HCT116 (cell line): ENCODE data around the gene NOTCH4. TPM values are rescaled to one million over a fixed set of nuclear protein-coding genes. Genes with fewer than 3 reads are reported as not detected.

Source experiments
- ATAC-seq: fragments of 200-7000 bp; cut with Tn5 transposase; 2 replicates; pipeline ENCODE4 v1.9.1; 2020; ENCODE audit warnings: mild to moderate bottlenecking, moderate library complexity
- BruUV-seq: library from RNA; stranded (reverse); fragments of 400-500 nt; replicated peaks from 2 replicates; lab custom pipeline; 2021; lab: Mats Ljungman, UMichigan
- CTCF ChIA-PET: fragments of 300-600 bp; sonication (Branson Sonifier 250); formaldehyde crosslinking; loops from one replicate; lab custom pipeline; 2021; ENCODE audit warnings: antibody characterized with exemption; lab: Charles Lee
- POLR2A ChIA-PET: fragments of 300-600, 350-600 bp; sonication (Branson Sonifier 250); formaldehyde crosslinking; loops from one replicate; lab custom pipeline; 2021; ENCODE audit warnings: antibody characterized with exemption; lab: Charles Lee
- RAD21 ChIA-PET, 2 experiments: fragments of 300-600 bp; sonication (Branson Sonifier 250); formaldehyde crosslinking; loops; one replicate each; lab custom pipeline; 2023; ENCODE audit warnings: low total read pairs in 2 of 2; ENCODE audit not compliant: uncharacterized antibody in 2 of 2, unreplicated experiment in 2 of 2, low non-redundant PET in 1 of 2; lab: Charles Lee
- DNase-seq: peaks from one replicate; pipeline ENCODE4 v3.0.0-alpha.2; 2010; ENCODE audit warnings: low read depth, low spot score
- H2AFZ ChIP-seq: fragments of 200-600 bp; shearing (Covaris generic), sonication (generic); 2 replicates; pipeline ENCODE4 v1.6.1; 2017; ENCODE audit warnings: low read depth, mixed run types, mixed read lengths, antibody characterized with exemption, low read length; ENCODE audit not compliant: poor library complexity, severe bottlenecking
- H3K27ac ChIP-seq: 2 replicates; pipeline ENCODE4 v1.5.1; 2012; ENCODE audit warnings: low read depth, low read length
- H3K27me3 ChIP-seq: fragments of 200-600 bp; sonication (generic); 2 replicates; pipeline ENCODE4 v1.6.1; 2016; ENCODE audit warnings: mixed run types, low read length, mixed read lengths; ENCODE audit not compliant: insufficient read depth
- H3K36me3 ChIP-seq, 2 experiments: fragments of 200-500 bp in 1 of 2; fragments of 200-600 bp in 1 of 2; sonication (Bioruptor generic) in 1 of 2; sonication (generic) in 1 of 2; 2 replicates each; pipeline versions ENCODE4 v1.5.1 to v1.6.1; 2014 to 2016; ENCODE audit warnings: low read length in 2 of 2, inconsistent platforms in 1 of 2, mixed read lengths in 1 of 2, mixed run types in 1 of 2; ENCODE audit not compliant: insufficient read depth in 2 of 2, control insufficient read depth in 1 of 2
- H3K4me1 ChIP-seq, 2 experiments: fragments of 200-600 bp in 1 of 2; sonication (generic) in 1 of 2; 2 replicates each; pipeline versions ENCODE4 v1.5.1 to v1.6.1; 2012 to 2017; ENCODE audit warnings: low read length in 2 of 2, inconsistent platforms in 1 of 2, mild to moderate bottlenecking in 1 of 2, mixed read lengths in 1 of 2, mixed run types in 1 of 2, moderate library complexity in 1 of 2; ENCODE audit not compliant: insufficient read depth in 2 of 2, control insufficient read depth in 1 of 2
- H3K4me2 ChIP-seq: fragments of 200-600 bp; sonication (generic); 2 replicates; pipeline ENCODE4 v1.6.1; 2017; ENCODE audit warnings: mixed run types, low read length, mixed read lengths
- H3K4me3 ChIP-seq, 2 experiments: fragments of 200-600 bp in 1 of 2; sonication (generic) in 1 of 2; replicated peaks in 1 of 2; 2 replicates each; pipeline ENCODE4 v1.5.1; 2011 to 2016; ENCODE audit warnings: low read length in 2 of 2, control low read depth in 1 of 2, low read depth in 1 of 2, mild to moderate bottlenecking in 1 of 2, mixed read lengths in 1 of 2, mixed run types in 1 of 2
- H3K79me2 ChIP-seq: fragments of 200-600 bp; sonication (generic); 2 replicates; pipeline ENCODE4 v1.6.1; 2017; ENCODE audit warnings: mild to moderate bottlenecking, mixed run types, low read length, moderate library complexity, mixed read lengths; ENCODE audit not compliant: insufficient read depth
- H3K9ac ChIP-seq: fragments of 200-600 bp; sonication (generic); 2 replicates; pipeline ENCODE4 v1.6.1; 2016; ENCODE audit warnings: low read length, mixed read lengths
- H3K9me2 ChIP-seq: fragments of 200-600 bp; sonication (generic), shearing (Covaris generic); 2 replicates; pipeline ENCODE4 v1.6.1; 2017; ENCODE audit warnings: mixed run types, mild to moderate bottlenecking, moderate library complexity; ENCODE audit not compliant: insufficient read depth
- H3K9me3 ChIP-seq, 2 experiments: fragments of 200-500 bp in 1 of 2; fragments of 200-600 bp in 1 of 2; sonication (Bioruptor generic) in 1 of 2; sonication (generic) in 1 of 2; 2 replicates each; pipeline ENCODE4 v1.6.1; 2014 to 2017; ENCODE audit warnings: low read length in 2 of 2, mixed read lengths in 2 of 2, inconsistent platforms in 1 of 2, low read depth in 1 of 2, mild to moderate bottlenecking in 1 of 2, mixed run types in 1 of 2, moderate library complexity in 1 of 2; ENCODE audit not compliant: control insufficient read depth in 1 of 2, insufficient read depth in 1 of 2
- H4K20me1 ChIP-seq: fragments of 200-600 bp; sonication (generic), shearing (Covaris generic); 2 replicates; pipeline ENCODE4 v1.6.1; 2017; ENCODE audit warnings: mixed run types, mild to moderate bottlenecking, moderate library complexity; ENCODE audit not compliant: insufficient read depth
- ATF3 ChIP-seq: IDR thresholded peaks from 2 replicates; pipeline ENCODE4 v1.6.1; 2012
- CEBPB ChIP-seq: IDR thresholded peaks from 2 replicates; pipeline ENCODE4 v1.6.1; 2012; ENCODE audit warnings: low read depth
- EGR1 ChIP-seq: IDR thresholded peaks from 2 replicates; pipeline ENCODE4 v1.6.1; 2012; ENCODE audit warnings: low read depth
- ELF1 ChIP-seq: IDR thresholded peaks from 2 replicates; pipeline ENCODE4 v1.6.1; 2012; ENCODE audit warnings: low read depth, borderline replicate concordance
- EZH2 ChIP-seq: fragments of 200-600 bp; sonication (generic); IDR thresholded peaks from 2 replicates; pipeline ENCODE4 v1.6.1; 2017; ENCODE audit warnings: antibody characterized with exemption, mixed run types
- FOSL1 ChIP-seq: IDR thresholded peaks from 2 replicates; pipeline ENCODE4 v1.6.1; 2012; ENCODE audit warnings: low read depth
- JUND ChIP-seq: IDR thresholded peaks from 2 replicates; pipeline ENCODE4 v1.6.1; 2012
- MAX ChIP-seq: IDR thresholded peaks from 2 replicates; pipeline ENCODE4 v1.6.1; 2012
- POLR2A ChIP-seq: IDR thresholded peaks from 2 replicates; pipeline ENCODE4 v1.7.0; 2011; ENCODE audit warnings: borderline replicate concordance; ENCODE audit not compliant: insufficient read depth, insufficient read length; ENCODE audit errors: extremely low read depth
- POLR2AphosphoS5 ChIP-seq: IDR thresholded peaks from 2 replicates; pipeline ENCODE4 v1.6.1; 2011; ENCODE audit warnings: mild to moderate bottlenecking, low read depth, low read length, moderate library complexity
- RAD21 ChIP-seq: IDR thresholded peaks from 2 replicates; pipeline ENCODE4 v1.6.1; 2012; ENCODE audit warnings: low read depth, mild to moderate bottlenecking
- SP1 ChIP-seq: IDR thresholded peaks from 2 replicates; pipeline ENCODE4 v1.6.1; 2012; ENCODE audit warnings: low read depth
- SRF ChIP-seq: IDR thresholded peaks from 2 replicates; pipeline ENCODE4 v1.6.1; 2012; ENCODE audit warnings: low read depth
- YY1 ChIP-seq: IDR thresholded peaks from 2 replicates; pipeline ENCODE4 v1.6.1; 2011; ENCODE audit warnings: low read length, low read depth, moderate library complexity, mild to moderate bottlenecking; ENCODE audit not compliant: insufficient replicate concordance; ENCODE audit errors: extremely low read depth
- ZBTB33 ChIP-seq: IDR thresholded peaks from 2 replicates; pipeline ENCODE4 v1.6.1; 2011; ENCODE audit warnings: mild to moderate bottlenecking, low read length, moderate library complexity; ENCODE audit not compliant: insufficient replicate concordance; ENCODE audit errors: extremely low read depth
- ZFX ChIP-seq: fragments of 450-650 bp; IDR thresholded peaks from 2 replicates; pipeline ENCODE4 v1.6.1; 2017
- ZNF274 ChIP-seq: fragments of 200-500 bp; sonication (Bioruptor generic); IDR thresholded peaks from 2 replicates; pipeline ENCODE4 v1.6.1; 2014; ENCODE audit warnings: mild to moderate bottlenecking, low read depth, low read length, inconsistent platforms
- intact Hi-C: fragments of 100-400 bp; cut with micrococcal nuclease; formaldehyde crosslinking; loops from 2 replicates; pipeline ENCODE4 v1.10.0; 2022
- total RNA-seq: library from RNA; stranded (reverse); gene quantifications from one replicate; pipeline ENCODE4 v1.2.1, GENCODE V29; 2021; ENCODE audit not compliant: unreplicated experiment

Gene NOTCH4
- total RNA-seq, 1 experiment from 2014 or later, result 0.81 TPM

- ATAC-seq (no peak), DNase-seq (no peak)
- no peak overlapping the region for H3K4me3 ChIP-seq
- intact Hi-C loops, result no loop called here
- ChIA-PET RAD21 (no interaction called here), POLR2A (no interaction called here)
- no peaks in the 10 kb centered on the region; the same call in 1 of the 2 replicates for H3K79me2 ChIP-seq
- H3K27ac ChIP-seq, result no peak overlapping the region
- H4K20me1 ChIP-seq, result no peaks in the 10 kb centered on the region
- BruUV-seq, result TSS peak; percentile 60
- no peak overlapping the region for H2AFZ ChIP-seq
- no peaks in the 10 kb centered on the region for H3K9me2 ChIP-seq
- TF ChIP-seq EZH2, result no peak
- TF ChIP-seq FOSL1, result no peak
- no peak for TF ChIP-seq ZBTB33
- TF ChIP-seq SRF, result no peak
- no peak for TF ChIP-seq ZFX
- TF ChIP-seq ELF1, result no peak
- no peak for TF ChIP-seq YY1
- TF ChIP-seq JUND, result no peak
- TF ChIP-seq POLR2AphosphoS5, result no peak
- TF ChIP-seq ZNF274, result no peak
- TF ChIP-seq ATF3, result no peak
- no peak for TF ChIP-seq POLR2A
- TF ChIP-seq RAD21, result no peak
- TF ChIP-seq SP1, result no peak
- TF ChIP-seq EGR1, result no peak
- no peak for TF ChIP-seq CEBPB
- TF ChIP-seq MAX, result no peak
- TF ChIP-seq, all 23 proteins: peak for 0
- CTCF ChIA-PET, result no interaction called here
- peaks cover 3 to 11% of the 10 kb centered on the region in 2 experiments; a peak in 3 of 4 replicates for H3K4me1 ChIP-seq
- no peak overlapping the region for H3K4me2 ChIP-seq
- H3K27me3 ChIP-seq, result no peaks in the 10 kb centered on the region
- no peak overlapping the region for H3K9ac ChIP-seq
- peaks cover 4 to 15% of the 10 kb centered on the region in 2 experiments; a peak in 3 of 4 replicates for H3K36me3 ChIP-seq
- H3K9me3 ChIP-seq, result no peaks in the 10 kb centered on the region
These were observed 55.5 kb downstream of the NOTCH4 start for GRCh38 chr6:32168350-32168749.
